ENCODE measurements around the gene ABCG5.

The ABCG5 gene

DNA sequence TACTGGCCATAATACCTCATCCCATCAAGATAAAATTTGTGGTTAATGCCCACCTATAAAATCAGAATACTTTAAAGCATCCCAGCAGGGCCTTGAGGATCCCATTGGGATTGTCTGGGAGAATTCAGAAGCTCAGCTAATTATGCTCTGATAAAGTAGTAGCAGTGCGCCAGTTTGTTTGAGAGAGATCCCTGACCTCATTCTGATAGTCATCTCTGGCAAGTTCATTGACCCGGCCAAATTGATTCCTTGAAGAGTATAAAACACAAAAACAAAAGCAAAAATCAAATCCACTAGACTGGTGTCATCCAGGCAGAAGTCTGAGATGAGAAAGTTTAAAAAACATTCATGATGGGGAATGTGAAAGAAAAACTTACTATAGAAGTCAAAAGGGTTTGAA lies 14.1 kb downstream of the ABCG5 start:
- Histone ChIP-seq H3K4me3 (ENCODE audit: low read depth, low read length) (no peak overlapping the region), H3K27me3 (ENCODE audit: insufficient read depth, low read depth, severe bottlenecking) (no peaks in the 10 kb centered on the region), H3K27ac (no peak overlapping the region), H3K9me3 (ENCODE audit: severe bottlenecking) (peaks cover 4% of the 10 kb centered on the region), H3K36me3 (no peaks in the 10 kb centered on the region)
- TF ChIP-seq, protein P1, sequence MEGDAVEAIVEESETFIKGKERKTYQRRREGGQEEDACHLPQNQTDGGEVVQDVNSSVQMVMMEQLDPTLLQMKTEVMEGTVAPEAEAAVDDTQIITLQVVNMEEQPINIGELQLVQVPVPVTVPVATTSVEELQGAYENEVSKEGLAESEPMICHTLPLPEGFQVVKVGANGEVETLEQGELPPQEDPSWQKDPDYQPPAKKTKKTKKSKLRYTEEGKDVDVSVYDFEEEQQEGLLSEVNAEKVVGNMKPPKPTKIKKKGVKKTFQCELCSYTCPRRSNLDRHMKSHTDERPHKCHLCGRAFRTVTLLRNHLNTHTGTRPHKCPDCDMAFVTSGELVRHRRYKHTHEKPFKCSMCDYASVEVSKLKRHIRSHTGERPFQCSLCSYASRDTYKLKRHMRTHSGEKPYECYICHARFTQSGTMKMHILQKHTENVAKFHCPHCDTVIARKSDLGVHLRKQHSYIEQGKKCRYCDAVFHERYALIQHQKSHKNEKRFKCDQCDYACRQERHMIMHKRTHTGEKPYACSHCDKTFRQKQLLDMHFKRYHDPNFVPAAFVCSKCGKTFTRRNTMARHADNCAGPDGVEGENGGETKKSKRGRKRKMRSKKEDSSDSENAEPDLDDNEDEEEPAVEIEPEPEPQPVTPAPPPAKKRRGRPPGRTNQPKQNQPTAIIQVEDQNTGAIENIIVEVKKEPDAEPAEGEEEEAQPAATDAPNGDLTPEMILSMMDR (IDR thresholded peaks at IDR 0.05; ENCODE audit: low read depth, low read length), result no peak
- no peak for DNase-seq

DNA sequence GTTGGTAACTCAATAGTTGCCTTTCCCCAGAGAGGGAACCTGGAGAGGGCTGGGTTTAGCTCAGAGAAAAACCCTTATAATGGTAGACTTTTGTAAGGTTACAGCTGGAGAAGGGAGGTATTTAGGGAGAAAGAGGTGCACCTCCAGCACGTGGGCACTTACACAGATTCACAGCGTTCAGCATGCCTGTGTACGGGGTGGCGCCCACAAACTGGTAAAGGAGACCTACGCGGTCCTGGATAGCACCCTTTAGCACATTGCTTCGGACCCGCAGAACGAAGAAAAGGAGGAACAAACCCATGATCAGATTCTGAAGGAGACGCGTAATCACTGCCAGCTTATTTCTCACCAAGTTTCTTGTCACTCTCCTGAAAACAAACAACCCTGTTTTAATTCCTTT lies 14.9 kb downstream of the ABCG5 start:
- DNase-seq, result no peak
- no peaks in the 10 kb centered on the region for H3K36me3 ChIP-seq

DNA sequence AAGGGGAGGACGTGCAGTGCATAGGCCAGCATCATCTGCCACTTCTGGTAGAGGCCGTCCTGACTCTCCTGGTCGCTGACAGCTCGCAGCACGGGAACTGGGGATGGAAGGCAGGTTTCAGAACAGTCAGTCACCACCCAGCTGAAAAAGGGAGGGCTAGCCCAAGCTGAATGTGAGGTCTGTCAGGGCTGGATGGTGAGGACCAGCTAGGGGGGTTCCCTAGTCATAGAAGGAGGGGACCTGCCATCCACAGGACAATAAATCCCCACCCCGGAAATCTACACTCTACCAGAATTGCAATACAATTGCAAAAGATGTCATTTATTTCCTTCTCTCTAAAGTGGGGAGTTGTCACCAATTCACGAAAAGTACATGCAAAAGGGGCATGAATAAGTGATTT lies 15.8 kb downstream of the ABCG5 start:
- DNase-seq, result no peak
- peaks cover 4% of the 10 kb centered on the region for H3K9me3 ChIP-seq (ENCODE audit: severe bottlenecking)
- H3K36me3 ChIP-seq, result no peaks in the 10 kb centered on the region
- no peak overlapping the region for H3K4me3 ChIP-seq (ENCODE audit: low read depth, low read length)
- TF ChIP-seq, protein P1 (IDR thresholded peaks at IDR 0.05; ENCODE audit: low read depth, low read length), result no peak
- no peak overlapping the region for H3K27ac ChIP-seq
- no peaks in the 10 kb centered on the region for H3K27me3 ChIP-seq (ENCODE audit: insufficient read depth, low read depth, severe bottlenecking)

More for the DNA sequence above, 14.9 kb downstream of the ABCG5 start:
- H3K27me3 ChIP-seq (ENCODE audit: insufficient read depth, low read depth, severe bottlenecking), result no peaks in the 10 kb centered on the region
- no peak overlapping the region for H3K4me3 ChIP-seq (ENCODE audit: low read depth, low read length)
- H3K9me3 ChIP-seq (ENCODE audit: severe bottlenecking), result peaks cover 4% of the 10 kb centered on the region
- H3K27ac ChIP-seq, result no peak overlapping the region
- TF ChIP-seq, protein P1 (IDR thresholded peaks at IDR 0.05; ENCODE audit: low read depth, low read length), result no peak

GRCh38 chr2:43819491-43820163 lies 19.0 kb downstream of the ABCG5 start:
- TF ChIP-seq, protein P1 (IDR thresholded peaks at IDR 0.05; ENCODE audit: low read depth, low read length), result no peak
- DNase-seq, result no peak
- Histone ChIP-seq H3K9me3 (ENCODE audit: severe bottlenecking) (peaks cover 4% of the 10 kb centered on the region), H3K27me3 (ENCODE audit: insufficient read depth, low read depth, severe bottlenecking) (no peaks in the 10 kb centered on the region), H3K27ac (no peak overlapping the region), H3K4me3 (ENCODE audit: low read depth, low read length) (no peak overlapping the region), H3K36me3 (no peaks in the 10 kb centered on the region)

GRCh38 chr2:43818761-43819160 lies 19.9 kb downstream of the ABCG5 start:
- Histone ChIP-seq H3K27ac (no peak overlapping the region), H3K36me3 (no peaks in the 10 kb centered on the region), H3K4me3 (ENCODE audit: low read depth, low read length) (no peak overlapping the region), H3K27me3 (ENCODE audit: insufficient read depth, low read depth, severe bottlenecking) (no peaks in the 10 kb centered on the region), H3K9me3 (ENCODE audit: severe bottlenecking) (peaks cover 4% of the 10 kb centered on the region)
- no peak for DNase-seq
- TF ChIP-seq, protein P1 (IDR thresholded peaks at IDR 0.05; ENCODE audit: low read depth, low read length), result no peak

DNA sequence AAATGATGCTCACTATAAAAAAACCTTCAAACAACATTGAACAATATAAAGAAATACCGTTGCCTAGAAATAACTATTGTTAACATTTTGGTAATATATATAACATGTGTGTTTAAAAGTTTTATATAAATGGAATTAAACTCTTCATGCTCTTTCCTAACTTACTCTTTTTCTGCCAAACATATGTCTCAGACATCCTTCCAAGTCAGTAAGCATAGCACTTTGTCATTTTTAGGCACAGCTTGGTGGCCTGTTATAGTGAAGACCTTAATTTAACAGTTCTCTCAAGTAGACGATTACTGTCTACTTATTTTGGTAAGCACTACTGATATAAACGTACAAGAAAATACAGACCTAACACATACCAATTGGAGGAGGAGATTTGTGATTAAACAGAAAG lies 23.9 kb downstream of the ABCG5 start:
- no peak overlapping the region for H3K4me3 ChIP-seq (ENCODE audit: low read depth, low read length)
- TF ChIP-seq, protein P1 (IDR thresholded peaks at IDR 0.05; ENCODE audit: low read depth, low read length), result no peak
- no peak for DNase-seq
- no peaks in the 10 kb centered on the region for H3K27me3 ChIP-seq (ENCODE audit: insufficient read depth, low read depth, severe bottlenecking)
- no peak overlapping the region for H3K27ac ChIP-seq
- H3K36me3 ChIP-seq, result no peaks in the 10 kb centered on the region
- H3K9me3 ChIP-seq (ENCODE audit: severe bottlenecking), result no peaks in the 10 kb centered on the region

Data from WERI-Rb-1 (cell line).